Activated CD8-positive, alpha-beta memory T cell treated with anti-CD3 and anti-CD28 coated beads, Interleukin-2, amount 50 U/mL, for 1 hour (primary cell): ENCODE results near the gene SMYD3.
"Not testable (repeated sequence)": the region's sequence is repeated elsewhere in the genome, so short reads cannot be mapped to it uniquely, and the experiment has no call there.

ENCODE experiments used
- DNase-seq: peaks from one replicate; pipeline ENCODE4 v3.0.0-alpha.2; 2020; ENCODE audit errors: extremely low read depth

SMYD3 gene

DNA sequence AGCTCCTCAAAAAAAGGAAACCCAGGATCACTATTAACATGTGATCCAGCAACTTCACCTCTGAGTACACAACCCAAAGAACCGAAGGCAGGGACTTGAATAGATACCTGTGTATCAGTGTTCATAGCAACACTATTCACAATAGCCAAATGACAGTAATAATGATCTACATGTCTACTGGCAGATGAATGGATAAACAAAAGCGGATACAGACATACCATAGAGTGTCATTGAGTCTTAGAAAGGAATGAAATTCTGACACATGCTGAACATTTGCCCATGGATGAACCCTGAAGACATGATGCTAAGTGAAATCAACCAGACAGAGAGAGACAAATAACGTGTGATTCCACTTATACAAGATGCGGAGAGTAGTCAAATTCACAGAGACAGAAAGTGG lies 788.1 kb downstream of the SMYD3 start:
- no peak for DNase-seq

- DNase-seq = no peak
These were observed 789.0 kb downstream of the SMYD3 start for GRCh38 chr1:245718123-245718522.

- no peak for DNase-seq
These were observed 789.5 kb downstream of the SMYD3 start for GRCh38 chr1:245717611-245718010.

DNA sequence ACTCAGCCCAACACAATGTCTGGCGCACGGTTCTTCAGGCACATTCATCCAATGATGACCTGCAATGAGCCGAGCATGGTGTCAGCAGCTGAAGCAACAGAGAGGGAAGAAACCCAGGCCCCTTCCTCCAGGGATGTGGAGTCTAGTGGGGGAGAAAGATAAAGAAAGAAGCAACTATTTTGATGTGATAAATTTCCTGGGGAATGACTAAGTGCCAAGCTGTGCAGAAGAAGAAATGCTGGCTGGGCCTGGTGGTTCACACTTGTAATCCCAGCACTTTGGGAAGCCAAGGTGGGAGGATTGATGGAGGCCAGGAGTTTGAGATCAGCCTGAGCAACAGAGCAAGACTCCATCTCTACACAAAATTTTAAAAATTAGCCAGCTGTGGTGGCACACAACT lies 790.5 kb downstream of the SMYD3 start:
- DNase-seq = no peak

DNA sequence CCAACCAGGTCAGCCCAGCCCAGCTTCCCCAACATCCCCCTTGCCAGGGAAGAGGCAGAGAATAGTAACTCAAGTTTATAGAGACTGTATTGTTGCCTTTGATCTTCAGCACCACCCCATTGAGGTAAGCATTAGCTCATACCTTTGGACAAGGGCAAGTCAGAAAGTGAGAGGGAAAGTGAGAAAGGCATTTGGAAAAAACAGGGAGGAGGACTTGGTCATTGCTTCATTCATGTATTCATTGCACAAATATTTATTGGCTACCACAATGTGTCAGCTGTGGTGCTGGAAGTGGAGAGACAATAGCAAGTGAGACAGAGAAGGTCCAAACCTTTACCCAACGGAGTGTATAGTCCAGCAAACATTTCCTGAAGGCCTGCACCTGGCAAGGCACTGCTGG lies 791.1 kb downstream of the SMYD3 start:
- DNase-seq = no peak

DNA sequence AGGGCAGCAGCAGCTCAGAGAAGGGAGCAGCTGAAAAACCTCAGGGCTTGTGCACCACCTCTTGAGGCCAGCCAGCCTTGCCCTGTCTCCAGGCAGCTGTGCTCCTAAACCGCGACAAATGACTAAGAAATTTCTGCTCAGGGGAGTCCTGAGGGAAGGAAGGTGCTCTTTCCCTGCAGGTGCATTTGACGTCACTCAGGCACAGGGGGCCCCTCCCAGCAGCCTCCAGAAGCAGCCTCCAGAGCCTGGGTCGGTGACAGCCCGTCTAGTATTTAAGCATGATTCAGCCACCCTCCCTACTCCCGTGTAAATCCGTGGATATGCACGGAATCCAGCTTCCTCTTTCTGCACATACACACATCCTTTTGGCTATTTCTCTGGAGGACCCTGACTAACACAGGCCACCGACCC lies 791.8 kb downstream of the SMYD3 start:
- no peak for DNase-seq

DNA sequence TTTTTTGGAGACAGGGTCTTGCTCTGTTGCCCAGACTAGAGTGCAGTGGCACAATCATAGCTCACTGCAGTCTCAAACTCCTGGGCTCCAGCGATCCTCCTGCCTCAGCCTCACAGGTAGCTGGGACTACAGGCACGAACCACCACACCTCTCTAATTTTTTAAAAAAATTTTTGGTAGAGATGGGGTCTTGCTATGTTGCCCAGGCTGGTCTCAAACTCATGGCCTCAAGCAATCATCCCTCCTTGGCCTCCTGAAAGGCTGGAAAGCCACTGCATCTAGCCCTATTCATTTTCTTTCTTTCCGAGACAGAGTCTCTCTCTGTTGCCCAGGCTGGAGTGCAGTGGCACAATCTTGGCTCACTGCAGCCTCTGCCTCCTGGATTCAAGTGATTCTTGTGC lies 793.1 kb downstream of the SMYD3 start:
- not testable (repeated sequence) for DNase-seq

GRCh38 chr1:245710961-245711903 lies 795.8 kb downstream of the SMYD3 start:
- no peak for DNase-seq

- no peak for DNase-seq
These were observed 799.1 kb downstream of the SMYD3 start for GRCh38 chr1:245707941-245708340.

DNA sequence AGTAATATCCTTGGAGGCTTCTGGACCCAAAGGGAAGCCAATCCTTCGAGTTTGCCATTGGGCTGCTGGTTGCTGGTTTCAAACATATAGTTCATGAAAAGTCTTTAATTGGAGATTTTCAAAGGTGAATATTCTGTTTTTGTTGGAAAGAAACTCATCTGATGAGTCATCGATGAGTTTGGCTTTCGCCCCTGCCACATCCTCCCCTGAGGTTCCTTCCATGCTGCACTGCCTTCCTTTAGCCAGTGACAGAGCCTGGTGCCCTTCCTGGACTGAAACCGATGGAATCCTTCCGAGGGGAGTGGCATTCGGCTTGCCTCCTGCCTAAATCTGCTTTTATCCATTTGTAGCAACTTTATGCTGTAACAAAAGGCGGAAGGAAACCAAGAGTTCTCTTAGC lies 802.3 kb downstream of the SMYD3 start:
- DNase-seq = no peak

DNA sequence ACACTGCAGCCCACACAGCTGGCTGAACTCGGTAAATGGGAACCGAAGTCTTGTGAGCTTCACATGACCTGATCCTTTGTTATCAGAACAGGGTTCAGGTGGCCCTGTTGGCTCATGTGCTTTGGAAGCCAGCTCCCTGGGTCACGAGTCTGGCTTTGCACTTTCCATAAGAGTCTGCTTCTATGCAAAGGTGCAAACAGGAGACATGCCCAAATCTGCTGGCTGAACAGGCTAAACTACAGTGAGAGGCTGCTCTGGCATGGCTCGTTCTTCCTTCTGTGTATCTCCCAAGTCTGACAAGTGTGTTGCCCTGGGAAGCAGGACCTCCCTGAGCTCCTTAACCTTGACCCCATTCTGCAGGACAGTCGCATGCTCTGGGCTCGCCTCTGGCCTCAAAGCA lies 802.7 kb downstream of the SMYD3 start:
- DNase-seq = no peak

DNA sequence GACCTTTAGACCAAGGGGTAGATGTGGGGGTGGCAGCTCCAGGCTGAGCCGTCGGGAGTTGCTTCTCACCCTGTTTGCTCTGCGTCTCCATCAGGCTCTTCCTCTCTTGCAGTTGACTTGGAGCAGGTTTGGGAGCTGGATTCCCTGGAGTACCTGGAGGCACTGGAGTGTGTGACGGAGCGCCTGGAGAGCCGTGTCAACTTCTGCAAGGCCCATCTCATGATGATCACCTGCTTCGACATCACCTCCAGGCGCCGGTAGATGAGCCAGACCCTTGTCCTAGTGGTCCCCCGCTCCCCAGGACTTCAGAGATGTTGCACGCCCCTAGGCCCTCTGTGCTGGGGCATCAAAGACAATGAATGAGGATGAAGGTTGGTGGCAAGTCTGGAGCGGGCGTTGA lies 804.7 kb downstream of the SMYD3 start:
- DNase-seq = no peak

- DNase-seq = no peak
These were observed 805.4 kb downstream of the SMYD3 start for GRCh38 chr1:245701631-245702030.

DNA sequence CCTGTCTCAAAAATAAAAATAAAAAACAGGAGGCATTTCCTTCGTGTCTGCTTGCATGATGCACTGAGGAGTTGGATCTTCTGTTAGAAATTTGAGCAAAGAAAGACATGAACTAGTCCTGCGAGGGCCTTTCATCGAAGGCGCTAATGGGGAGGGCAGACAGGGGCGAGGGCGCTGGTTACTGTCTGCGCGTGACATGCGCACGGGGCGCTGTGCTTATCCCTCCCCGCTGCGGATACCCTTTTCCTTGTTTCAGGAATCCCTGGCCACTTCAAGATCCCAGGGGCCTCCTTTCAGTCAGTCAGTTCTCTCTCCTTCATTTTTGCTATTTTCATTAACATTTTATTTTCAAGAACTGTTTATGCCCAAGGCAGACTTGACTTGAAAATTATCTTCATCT lies 806.4 kb downstream of the SMYD3 start:
- no peak for DNase-seq
